Activated CD4-positive, alpha-beta T cell treated with anti-CD3 and anti-CD28 coated beads for 36 hours (primary cell): ENCODE measurements around the gene SPEG. TPM values are rescaled to one million over a fixed set of nuclear protein-coding genes. Genes with fewer than 3 reads are reported as not detected.

Experiments
- ATAC-seq: fragments of 200-7000 bp; cut with Tn5 transposase; one replicate; pipeline ENCODE4 v1.10.0; 2021; ENCODE audit warnings: mild to moderate bottlenecking, moderate library complexity
- CTCF ChIA-PET: fragments of 350-600 bp; sonication (Branson Sonifier 250); formaldehyde crosslinking; loops from one replicate; lab custom pipeline; 2021; ENCODE audit warnings: antibody characterized with exemption; lab: Charles Lee
- POLR2A ChIA-PET: fragments of 350-600 bp; sonication (Branson Sonifier 250); formaldehyde crosslinking; loops from one replicate; lab custom pipeline; 2021; ENCODE audit warnings: antibody characterized with exemption, inconsistent platforms; lab: Charles Lee
- DNase-seq: peaks from one replicate; pipeline ENCODE4 v3.0.0-alpha.2; 2020
- H3K27ac Mint-ChIP-seq: one replicate; pipeline ENCODE4 v1.8.0; 2021; ENCODE audit warnings: mixed read lengths
- H3K27me3 Mint-ChIP-seq: one replicate; pipeline ENCODE4 v1.8.0; 2021; ENCODE audit warnings: mixed read lengths
- H3K36me3 Mint-ChIP-seq: one replicate; pipeline ENCODE4 v1.8.0; 2021; ENCODE audit warnings: low read depth, mixed read lengths
- H3K4me1 Mint-ChIP-seq: one replicate; pipeline ENCODE4 v1.8.0; 2021; ENCODE audit warnings: mixed read lengths
- H3K4me3 Mint-ChIP-seq: one replicate; pipeline ENCODE4 v1.8.0; 2021; ENCODE audit warnings: mild to moderate bottlenecking, moderate library complexity, mixed read lengths
- H3K9me3 Mint-ChIP-seq: one replicate; pipeline ENCODE4 v1.8.0; 2021; ENCODE audit warnings: low read depth, mixed read lengths
- intact Hi-C, 2 experiments: fragments of 100-400 bp; cut with DNase I in 1 of 2; cut with micrococcal nuclease in 1 of 2; formaldehyde crosslinking; loops; one replicate each; pipeline versions ENCODE4 v1.14.2 to v1.15.1; 2022 to 2024; cut with DNase I, micrococcal nuclease
- total RNA-seq, 2 experiments: library from RNA; stranded (reverse); gene quantifications; one replicate each; pipeline ENCODE4 v1.2.3, GENCODE V29; 2021

Gene SPEG
- total RNA-seq, 2 experiments from 2014 or later, result 0.89 to 1.4 TPM

DNA sequence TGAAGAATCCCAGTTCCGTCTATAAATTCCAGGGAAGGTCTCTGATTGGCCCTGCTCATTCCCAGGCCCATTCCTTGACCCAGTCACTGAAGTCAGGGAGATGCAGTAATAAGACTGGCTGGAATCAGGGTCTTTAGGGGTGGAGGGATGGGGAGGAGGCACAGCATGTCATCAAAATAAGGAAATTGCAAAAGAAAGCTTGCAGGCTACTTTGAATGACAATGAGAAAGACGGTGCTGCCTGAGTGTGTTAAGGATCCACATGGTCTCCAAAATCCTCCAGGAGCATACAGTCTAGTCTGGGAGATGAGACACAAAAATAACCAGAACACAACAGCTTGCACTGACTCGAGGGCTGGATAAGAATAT lies 18.4 kb upstream of the SPEG start:
- ATAC-seq (no peak), DNase-seq (no peak)
- Mint-ChIP-seq H3K27me3 (peaks cover 18% of the 10 kb centered on the region), H3K36me3 (peaks cover 2% of the 10 kb centered on the region), H3K4me1 (no peaks in the 10 kb centered on the region), H3K4me3 (no peak overlapping the region), H3K27ac (no peak overlapping the region), H3K9me3 (peaks cover 2% of the 10 kb centered on the region)
- POLR2A ChIA-PET, result no interaction called here
- intact Hi-C loops, result no loop called here
- CTCF ChIA-PET, result interaction anchor here (0.6 to 1.2 kb wide), 2 partner anchors 12 to 1784 kb away, joined by 3 read pairs; no protein-coding TSS in a partner anchor

DNA sequence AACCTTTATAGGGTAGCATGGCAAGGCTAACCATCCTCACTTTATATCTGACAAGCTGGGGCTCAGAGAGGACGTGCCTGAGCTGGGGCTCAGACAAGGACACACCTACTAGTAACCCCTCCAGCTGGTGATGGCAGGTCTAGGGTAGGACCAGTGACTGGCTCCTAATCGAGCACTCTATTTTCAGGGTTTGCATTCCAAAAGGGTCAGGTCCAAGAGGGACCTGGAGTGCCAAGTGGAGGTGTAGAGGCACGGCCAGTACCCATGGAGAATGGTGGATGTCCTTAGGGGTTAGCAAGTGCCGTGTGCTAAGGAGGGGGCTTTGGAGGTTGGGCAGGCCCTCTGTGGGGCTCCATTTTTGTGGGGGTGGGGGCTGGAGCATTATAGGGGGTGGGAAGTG lies 17.7 kb upstream of the SPEG start:
- POLR2A ChIA-PET, result no interaction called here
- Mint-ChIP-seq H3K4me1 (no peaks in the 10 kb centered on the region), H3K27ac (no peak overlapping the region), H3K27me3 (peaks cover 19% of the 10 kb centered on the region), H3K36me3 (peaks cover 2% of the 10 kb centered on the region), H3K4me3 (no peak overlapping the region), H3K9me3 (peaks cover 2% of the 10 kb centered on the region)
- CTCF ChIA-PET, result interaction anchor here (1.2 kb wide), 1 partner anchor 13 kb away, joined by 3 read pairs; no protein-coding TSS in a partner anchor
- no peak for DNase-seq
- no peak for ATAC-seq
- intact Hi-C loops, result no loop called here

DNA sequence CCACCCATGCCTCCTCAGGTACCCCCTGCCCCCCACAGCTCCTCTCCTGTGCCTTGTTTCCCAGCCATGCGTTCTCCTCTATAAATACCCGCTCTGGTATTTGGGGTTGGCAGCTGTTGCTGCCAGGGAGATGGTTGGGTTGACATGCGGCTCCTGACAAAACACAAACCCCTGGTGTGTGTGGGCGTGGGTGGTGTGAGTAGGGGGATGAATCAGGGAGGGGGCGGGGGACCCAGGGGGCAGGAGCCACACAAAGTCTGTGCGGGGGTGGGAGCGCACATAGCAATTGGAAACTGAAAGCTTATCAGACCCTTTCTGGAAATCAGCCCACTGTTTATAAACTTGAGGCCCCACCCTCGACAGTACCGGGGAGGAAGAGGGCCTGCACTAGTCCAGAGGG lies 17.3 kb upstream of the SPEG start:
- Mint-ChIP-seq H3K4me1 (no peaks in the 10 kb centered on the region), H3K27ac (no peak overlapping the region), H3K4me3 (no peak overlapping the region), H3K36me3 (peaks cover under 1% of the 10 kb centered on the region), H3K9me3 (peaks cover 2% of the 10 kb centered on the region), H3K27me3 (peaks cover 22% of the 10 kb centered on the region)
- intact Hi-C loops, result no loop called here
- ATAC-seq (no peak), DNase-seq (no peak)
- ChIA-PET CTCF (interaction anchor here (1.2 kb wide), 1 partner anchor 13 kb away, joined by 3 read pairs; no protein-coding TSS in a partner anchor), POLR2A (no interaction called here)

DNA sequence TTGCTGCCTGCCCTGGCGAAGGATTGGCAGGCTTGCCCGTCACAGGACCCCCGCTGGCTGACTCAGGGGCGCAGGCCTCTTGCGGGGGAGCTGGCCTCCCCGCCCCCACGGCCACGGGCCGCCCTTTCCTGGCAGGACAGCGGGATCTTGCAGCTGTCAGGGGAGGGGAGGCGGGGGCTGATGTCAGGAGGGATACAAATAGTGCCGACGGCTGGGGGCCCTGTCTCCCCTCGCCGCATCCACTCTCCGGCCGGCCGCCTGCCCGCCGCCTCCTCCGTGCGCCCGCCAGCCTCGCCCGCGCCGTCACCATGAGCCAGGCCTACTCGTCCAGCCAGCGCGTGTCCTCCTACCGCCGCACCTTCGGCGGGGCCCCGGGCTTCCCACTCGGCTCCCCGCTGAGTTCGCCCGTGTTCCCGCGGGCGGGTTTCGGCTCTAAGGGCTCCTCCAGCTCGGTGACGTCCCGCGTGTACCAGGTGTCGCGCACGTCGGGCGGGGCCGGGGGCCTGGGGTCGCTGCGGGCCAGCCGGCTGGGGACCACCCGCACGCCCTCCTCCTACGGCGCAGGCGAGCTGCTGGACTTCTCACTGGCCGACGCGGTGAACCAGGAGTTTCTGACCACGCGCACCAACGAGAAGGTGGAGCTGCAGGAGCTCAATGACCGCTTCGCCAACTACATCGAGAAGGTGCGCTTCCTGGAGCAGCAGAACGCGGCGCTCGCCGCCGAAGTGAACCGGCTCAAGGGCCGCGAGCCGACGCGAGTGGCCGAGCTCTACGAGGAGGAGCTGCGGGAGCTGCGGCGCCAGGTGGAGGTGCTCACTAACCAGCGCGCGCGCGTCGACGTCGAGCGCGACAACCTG lies 16.3 kb upstream of the SPEG start, which contains the start of gene DES:
Gene DES, plus strand, starts transcription at position 223 of the 857 bp plus-strand sequence. Its CDS starts 86 bp downstream, at position 309.
- ChIA-PET CTCF (interaction anchor here (0.8 to 2.4 kb wide), 2 partner anchors 15 to 20 kb away, joined by 3 to 9 read pairs; no protein-coding TSS in a partner anchor), POLR2A (interaction anchor here (0.6 kb wide), 1 partner anchor 1164 kb away, joined by 3 read pairs; no protein-coding TSS in a partner anchor)
- DNase-seq, result no peak
- intact Hi-C loops, result no loop called here
- Mint-ChIP-seq H3K4me3 (no peak within 1 kb of the TSS), H3K9me3 (no peaks in the 10 kb centered on the region), H3K27ac (no peak within 1 kb of the TSS), H3K36me3 (no peaks in the 10 kb centered on the region), H3K27me3 (peaks cover 20% of the 10 kb centered on the region), H3K4me1 (no peaks in the 10 kb centered on the region)
- ATAC-seq, result no peak

DNA sequence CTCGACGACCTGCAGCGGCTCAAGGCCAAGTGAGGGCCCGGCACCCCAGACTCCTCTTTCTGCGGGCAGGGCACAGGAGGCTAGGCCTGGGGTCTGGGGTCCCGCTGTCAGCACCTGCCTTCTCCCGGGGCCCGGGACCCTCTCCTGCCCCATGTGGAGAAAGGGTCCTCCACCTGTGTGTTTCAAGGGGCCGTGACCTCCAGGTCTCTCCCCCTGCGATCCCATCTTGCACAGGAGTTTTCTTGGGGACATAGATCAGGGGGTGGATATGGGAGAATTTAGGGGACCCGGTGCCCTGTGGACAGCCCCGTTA lies 15.7 kb upstream of the SPEG start:
- ChIA-PET CTCF (interaction anchor here (0.5 to 2.4 kb wide), 4 partner anchors 15 to 266 kb away, joined by 3 to 9 read pairs (median 3); no protein-coding TSS in a partner anchor), POLR2A (no interaction called here)
- DNase-seq, result no peak
- no peak for ATAC-seq
- H3K4me1 Mint-ChIP-seq, result no peaks in the 10 kb centered on the region
- H3K27ac Mint-ChIP-seq, result no peak overlapping the region
- intact Hi-C loops, result no loop called here
- H3K27me3 Mint-ChIP-seq, result peaks cover 17% of the 10 kb centered on the region
- no peak overlapping the region for H3K4me3 Mint-ChIP-seq
- no peaks in the 10 kb centered on the region for H3K36me3 Mint-ChIP-seq
- H3K9me3 Mint-ChIP-seq, result no peaks in the 10 kb centered on the region

DNA sequence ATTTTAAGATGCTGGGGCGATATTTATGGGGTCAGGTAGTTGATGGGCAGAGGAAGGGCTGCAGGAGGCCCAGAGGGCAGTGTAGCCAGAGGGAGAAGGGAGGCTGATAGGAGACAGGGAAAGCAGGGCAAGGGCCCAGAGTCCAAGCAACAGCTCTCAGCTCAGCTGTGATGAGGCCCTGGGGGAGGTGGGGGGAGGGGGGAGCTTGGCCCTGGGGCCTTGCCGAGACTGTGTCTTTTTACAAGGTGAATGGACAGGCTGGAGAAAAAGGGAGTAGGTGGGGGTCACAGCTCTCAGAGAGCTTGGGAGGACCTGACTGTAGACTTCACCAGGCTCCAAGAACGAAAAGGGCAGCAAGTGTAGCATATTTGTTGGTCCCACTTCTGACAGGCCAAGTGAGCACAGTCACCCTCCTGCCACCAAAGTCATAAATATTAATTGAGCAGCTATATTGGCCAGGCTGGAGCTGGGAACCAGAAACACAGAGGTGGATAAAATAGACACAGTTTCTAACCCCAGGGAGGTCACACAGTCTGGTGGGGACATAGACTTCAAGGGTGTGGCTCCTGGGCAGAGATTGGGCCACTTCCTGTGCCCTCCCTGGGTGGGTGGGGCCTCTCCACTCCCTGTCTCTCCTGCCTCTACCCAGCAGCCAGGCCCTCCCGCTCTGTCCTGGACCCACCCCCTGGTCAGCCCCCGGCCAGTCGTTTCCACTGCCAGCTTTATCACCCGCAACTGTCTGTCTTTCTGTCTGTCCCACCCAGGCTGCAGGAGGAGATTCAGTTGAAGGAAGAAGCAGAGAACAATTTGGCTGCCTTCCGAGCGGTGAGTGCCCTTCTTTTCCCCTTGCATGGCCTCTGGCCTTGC lies 15.1 kb upstream of the SPEG start:
- H3K4me3 Mint-ChIP-seq, result no peak overlapping the region
- DNase-seq (no peak), ATAC-seq (no peak)
- H3K4me1 Mint-ChIP-seq, result no peaks in the 10 kb centered on the region
- intact Hi-C loops, result no loop called here
- peaks cover 17% of the 10 kb centered on the region for H3K27me3 Mint-ChIP-seq
- H3K9me3 Mint-ChIP-seq, result no peaks in the 10 kb centered on the region
- CTCF ChIA-PET, result interaction anchor here (0.5 to 2.4 kb wide), 5 partner anchors 8 to 265 kb away, joined by 3 to 9 read pairs (median 3); no protein-coding TSS in a partner anchor
- no peaks in the 10 kb centered on the region for H3K36me3 Mint-ChIP-seq
- no peak overlapping the region for H3K27ac Mint-ChIP-seq
- POLR2A ChIA-PET, result no interaction called here

DNA sequence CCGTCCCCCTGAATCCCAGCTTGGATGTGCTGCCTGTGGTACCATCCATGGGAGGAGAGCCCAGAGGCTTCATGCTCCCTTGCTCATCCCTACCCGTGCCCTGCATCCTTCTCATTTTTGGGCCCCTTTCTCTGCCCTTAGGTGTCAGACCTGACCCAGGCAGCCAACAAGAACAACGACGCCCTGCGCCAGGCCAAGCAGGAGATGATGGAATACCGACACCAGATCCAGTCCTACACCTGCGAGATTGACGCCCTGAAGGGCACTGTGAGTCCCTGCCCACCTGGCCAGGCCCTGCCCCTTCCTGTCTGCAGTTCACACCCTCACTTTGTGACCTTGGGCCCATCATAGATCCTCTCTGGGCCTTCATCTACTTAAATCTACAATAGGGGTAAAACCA lies 14.0 kb upstream of the SPEG start:
- DNase-seq (no peak), ATAC-seq (no peak)
- CTCF ChIA-PET, result interaction anchor here (1.0 to 2.4 kb wide), 2 partner anchors 17 to 95 kb away, joined by 4 to 9 read pairs; no protein-coding TSS in a partner anchor
- POLR2A ChIA-PET, result no interaction called here
- no peak overlapping the region for H3K27ac Mint-ChIP-seq
- H3K4me3 Mint-ChIP-seq, result no peak overlapping the region
- H3K36me3 Mint-ChIP-seq, result no peaks in the 10 kb centered on the region
- H3K9me3 Mint-ChIP-seq, result no peaks in the 10 kb centered on the region
- intact Hi-C loops, result no loop called here
- H3K4me1 Mint-ChIP-seq, result no peaks in the 10 kb centered on the region
- H3K27me3 Mint-ChIP-seq, result peaks cover 17% of the 10 kb centered on the region

DNA sequence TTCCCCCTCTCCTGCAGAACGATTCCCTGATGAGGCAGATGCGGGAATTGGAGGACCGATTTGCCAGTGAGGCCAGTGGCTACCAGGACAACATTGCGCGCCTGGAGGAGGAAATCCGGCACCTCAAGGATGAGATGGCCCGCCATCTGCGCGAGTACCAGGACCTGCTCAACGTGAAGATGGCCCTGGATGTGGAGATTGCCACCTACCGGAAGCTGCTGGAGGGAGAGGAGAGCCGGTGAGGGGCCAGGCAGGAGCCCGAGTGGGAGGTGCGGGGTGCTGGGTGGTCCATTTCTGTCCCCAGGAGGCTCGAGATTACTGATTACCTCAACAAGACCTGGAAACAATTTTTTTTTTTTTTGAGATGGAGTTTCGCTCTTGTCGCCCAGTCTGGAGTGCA lies 13.3 kb upstream of the SPEG start:
- CTCF ChIA-PET, result interaction anchor here (0.7 kb wide), 1 partner anchor 130 kb away, joined by 4 read pairs; no protein-coding TSS in a partner anchor
- Mint-ChIP-seq H3K27ac (no peak overlapping the region), H3K9me3 (no peaks in the 10 kb centered on the region), H3K27me3 (peaks cover 20% of the 10 kb centered on the region), H3K36me3 (no peaks in the 10 kb centered on the region), H3K4me1 (no peaks in the 10 kb centered on the region), H3K4me3 (no peak overlapping the region)
- DNase-seq, result no peak
- no peak for ATAC-seq
- intact Hi-C loops, result no loop called here
- POLR2A ChIA-PET, result no interaction called here

DNA sequence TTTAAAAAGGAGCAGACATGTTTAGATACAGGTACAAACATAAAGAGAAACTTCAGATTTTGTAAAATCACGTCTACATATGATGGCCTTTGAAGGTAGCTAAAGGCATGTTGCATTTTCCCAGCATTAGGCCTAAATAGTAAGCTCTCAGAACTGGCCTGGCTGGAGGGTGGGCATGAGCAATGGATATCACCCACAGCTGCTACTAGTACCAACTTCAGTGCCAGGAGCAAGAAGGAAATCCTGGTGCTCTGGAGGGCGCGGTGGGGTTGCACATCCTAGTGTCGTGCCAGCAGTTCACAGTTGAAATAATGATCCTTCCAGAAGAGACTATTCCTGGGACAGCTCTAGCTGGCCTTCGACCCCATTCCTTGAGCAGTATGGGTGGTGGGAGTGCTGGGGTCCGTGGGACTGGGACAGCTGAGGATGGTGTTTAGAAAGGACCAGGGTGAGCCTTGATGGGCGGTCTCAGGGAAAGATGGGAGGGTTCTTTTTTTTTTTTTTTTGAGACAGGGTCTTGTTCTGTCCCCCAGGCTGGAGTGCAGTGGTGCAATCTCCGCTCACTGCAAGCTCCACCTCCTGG lies 11.6 kb upstream of the SPEG start:
- POLR2A ChIA-PET, result no interaction called here
- H3K27me3 Mint-ChIP-seq, result peaks cover 20% of the 10 kb centered on the region
- no peaks in the 10 kb centered on the region for H3K4me1 Mint-ChIP-seq
- ATAC-seq (no peak), DNase-seq (no peak)
- CTCF ChIA-PET, result interaction anchor here (0.7 to 1.1 kb wide), 3 partner anchors 12 to 107 kb away, joined by 3 to 5 read pairs (median 4); partner anchors contain the start of gene SPEG
- H3K4me3 Mint-ChIP-seq, result no peak overlapping the region
- intact Hi-C loops, result no loop called here
- H3K9me3 Mint-ChIP-seq, result no peaks in the 10 kb centered on the region
- no peak overlapping the region for H3K27ac Mint-ChIP-seq
- no peaks in the 10 kb centered on the region for H3K36me3 Mint-ChIP-seq

DNA sequence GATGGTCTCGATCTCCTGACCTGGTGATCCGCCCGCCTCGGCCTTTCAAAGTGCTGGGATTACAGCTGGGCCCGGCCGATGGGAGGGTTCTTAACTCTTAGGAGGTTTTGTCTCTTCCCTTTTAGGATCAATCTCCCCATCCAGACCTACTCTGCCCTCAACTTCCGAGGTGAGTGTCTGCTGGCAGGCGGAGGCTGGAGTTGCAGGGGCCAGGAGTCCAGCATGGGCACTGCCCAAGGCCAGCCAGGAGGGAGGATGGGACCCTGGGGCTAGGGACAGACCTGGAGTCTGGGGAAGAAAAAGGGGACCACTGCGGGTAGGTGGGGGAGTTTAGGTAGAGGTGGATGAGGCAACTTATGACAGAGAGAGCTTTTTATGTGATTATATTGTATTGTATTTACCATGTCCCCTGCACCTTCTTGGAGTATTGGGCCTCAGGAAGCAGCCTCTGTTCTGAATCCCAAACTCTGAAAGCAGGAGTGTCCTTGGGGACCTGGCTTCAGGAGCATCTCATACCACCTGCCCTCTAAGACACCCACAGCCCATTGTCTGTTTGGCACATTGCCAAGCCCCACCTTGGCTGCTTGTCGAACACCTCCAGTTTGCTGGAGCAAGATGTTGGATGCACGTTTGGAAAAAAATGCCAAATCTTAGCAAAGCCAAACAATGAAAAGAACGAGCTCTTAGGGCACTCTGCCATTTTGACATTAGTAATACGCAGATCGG lies 10.8 kb upstream of the SPEG start:
- Mint-ChIP-seq H3K4me1 (no peaks in the 10 kb centered on the region), H3K27me3 (peaks cover 20% of the 10 kb centered on the region), H3K9me3 (no peaks in the 10 kb centered on the region), H3K4me3 (no peak overlapping the region), H3K27ac (no peak overlapping the region), H3K36me3 (no peaks in the 10 kb centered on the region)
- intact Hi-C loops, result no loop called here
- DNase-seq (no peak), ATAC-seq (no peak)
- POLR2A ChIA-PET, result no interaction called here
- CTCF ChIA-PET, result interaction anchor here (0.5 to 0.7 kb wide), 4 partner anchors 11 to 788 kb away, joined by 3 to 4 read pairs (median 3); partner anchors contain the start of gene SPEG
